Measurements from ENCODE around the gene CNN2.
A peak's percentile ranks its signal among the peaks of the same experiment; 100 is the strongest.

The CNN2 gene

DNA sequence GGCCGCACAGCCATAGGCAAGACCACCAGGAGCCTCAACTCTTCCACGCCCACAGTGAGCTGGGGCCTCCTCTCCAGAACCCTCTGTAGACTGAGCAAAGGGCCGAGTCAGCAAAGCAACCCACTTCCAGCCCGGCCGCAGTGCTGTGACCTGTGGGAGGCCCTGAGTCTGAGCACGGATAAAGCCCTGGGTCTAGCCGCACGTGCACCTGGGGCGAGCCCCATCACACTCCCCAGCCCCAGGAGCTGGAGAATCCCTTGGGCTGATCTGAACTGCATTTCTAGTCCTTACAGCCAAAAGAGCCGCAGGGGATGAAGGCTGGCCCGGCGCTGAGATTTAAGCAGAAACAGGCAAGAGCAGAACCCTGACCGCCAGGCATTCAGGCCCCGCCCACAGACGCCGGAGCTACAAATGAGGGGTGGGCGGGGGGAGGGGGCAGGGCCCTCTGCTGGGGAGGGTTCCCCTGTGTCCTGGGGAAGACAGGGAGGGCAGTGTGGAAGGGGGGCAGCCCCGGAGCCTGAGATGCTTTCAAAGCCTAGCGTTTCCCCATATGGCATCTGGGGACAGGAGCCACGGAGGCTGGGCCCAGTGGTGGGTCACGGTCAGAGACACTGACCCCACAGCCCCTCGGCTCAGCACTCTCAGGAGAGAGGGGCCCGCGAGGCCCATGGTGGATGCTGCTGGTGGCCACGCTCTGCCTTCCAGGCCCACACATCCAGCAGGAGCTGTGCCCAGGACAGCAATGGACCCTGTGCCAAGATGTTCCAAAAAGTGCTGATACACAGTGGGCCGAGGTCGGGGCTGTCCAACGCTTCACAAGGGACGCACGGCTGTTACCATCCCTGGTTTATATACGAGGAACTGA, 10.4 kb upstream of the CNN2 start:
- no peak for DNase-seq
- Histone ChIP-seq H3K9me3 (ENCODE audit: control insufficient read depth, low read length) (no peaks in the 10 kb centered on the region), H3K9ac (ENCODE audit: low read length) (peak overlapping the region; percentile 48), H4K91ac (ENCODE audit: low read length) (peak overlapping the region; percentile 29), H3K36me3 (ENCODE audit: control insufficient read depth in 1 of 2, insufficient read depth in 2 of 2, low read depth in 1 of 2, low read length in 2 of 2) (peaks cover 15 to 71% of the 10 kb centered on the region in 2 experiments), H3K27me3 (ENCODE audit: control insufficient read depth in 1 of 2, insufficient read depth in 1 of 2, low read length in 2 of 2) (no peaks in the 10 kb centered on the region), H3K27ac (ENCODE audit: low read length, poor library complexity, severe bottlenecking) (peak overlapping the region; percentile 9), H3K4me3 (ENCODE audit: insufficient read depth in 1 of 2, low read depth in 1 of 2, low read length in 2 of 2) (peak overlapping the region in 1 of 2 experiments; percentile 8), H2BK5ac (ENCODE audit: low read depth, low read length, poor library complexity, severe bottlenecking) (no peak overlapping the region), H3K4ac (ENCODE audit: low read depth in 1 of 2, low read length in 2 of 2) (no peak overlapping the region), H3K14ac (ENCODE audit: low read length in 2 of 2) (peak overlapping the region in 1 of 2 experiments; percentile 4), H4K8ac (ENCODE audit: low read length) (no peak overlapping the region), H3K23ac (ENCODE audit: low read length in 2 of 2) (peak overlapping the region in 1 of 2 experiments; percentile 23), H3K4me1 (ENCODE audit: control insufficient read depth, insufficient read depth, low read depth, low read length) (peaks cover 53% of the 10 kb centered on the region), H2BK12ac (ENCODE audit: low read length in 2 of 2) (peak overlapping the region in 1 of 2 experiments; percentile 51), H3K79me1 (replicated peaks; ENCODE audit: low read length, poor library complexity, severe bottlenecking) (peaks cover 14% of the 10 kb centered on the region), H3K18ac (ENCODE audit: low read depth in 1 of 2, low read length in 2 of 2) (peak overlapping the region in 1 of 2 experiments; percentile 48), H2BK15ac (ENCODE audit: low read depth, poor library complexity, severe bottlenecking) (no peak overlapping the region), H3K4me2 (ENCODE audit: low read length, poor library complexity, severe bottlenecking) (no peak overlapping the region), H2AK5ac (ENCODE audit: low read length, severe bottlenecking) (no peak overlapping the region), H2BK120ac (ENCODE audit: low read depth, low read length) (no peak overlapping the region), H2AFZ (ENCODE audit: low read depth, low read length) (no peak overlapping the region)
- WGBS = 71% methylated on average over 31 of the region's 31 CpGs

DNA sequence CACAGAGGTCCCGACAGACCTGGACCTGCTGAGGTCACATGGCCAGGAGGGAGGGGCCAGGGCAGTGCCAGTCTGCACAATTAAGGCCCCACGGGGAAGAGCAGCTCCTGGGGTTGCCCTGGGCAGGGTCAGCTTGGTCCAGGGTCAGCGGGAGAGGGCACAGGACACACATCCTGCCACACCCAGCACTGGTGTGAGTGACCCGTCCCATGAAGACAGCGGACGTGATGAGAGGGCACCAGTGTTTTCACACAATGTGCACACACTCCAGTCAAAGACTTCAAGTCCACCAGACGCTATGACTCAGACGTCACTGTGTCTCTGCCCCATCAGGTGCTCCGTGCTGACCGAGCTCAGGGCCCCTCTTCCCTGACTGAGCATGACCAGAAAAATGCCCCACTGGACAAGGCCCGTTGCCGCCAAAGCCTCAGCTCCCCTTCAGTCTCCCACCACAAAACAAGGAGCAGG, 9.7 kb upstream of the CNN2 start:
- H3K27ac ChIP-seq (ENCODE audit: low read length, poor library complexity, severe bottlenecking) = peak overlapping the region; percentile 33
- peak overlapping the region; percentile 66 for H4K8ac ChIP-seq (ENCODE audit: low read length)
- WGBS = 36% methylated on average over 12 of the region's 12 CpGs
- no peak overlapping the region for H2BK5ac ChIP-seq (ENCODE audit: low read depth, low read length, poor library complexity, severe bottlenecking)
- peaks cover 14 to 64% of the 10 kb centered on the region in 2 experiments for H3K36me3 ChIP-seq (ENCODE audit: control insufficient read depth in 1 of 2, insufficient read depth in 2 of 2, low read depth in 1 of 2, low read length in 2 of 2)
- DNase-seq = peak; percentile 87
- no peak overlapping the region for H3K23ac ChIP-seq (ENCODE audit: low read length in 2 of 2)
- peak overlapping the region; percentile 30 for H3K9ac ChIP-seq (ENCODE audit: low read length)
- peak overlapping the region; percentile 36 for H4K91ac ChIP-seq (ENCODE audit: low read length)
- no peaks in the 10 kb centered on the region for H3K9me3 ChIP-seq (ENCODE audit: control insufficient read depth, low read length)
- no peak overlapping the region for H3K4ac ChIP-seq (ENCODE audit: low read depth in 1 of 2, low read length in 2 of 2)
- H2AK5ac ChIP-seq (ENCODE audit: low read length, severe bottlenecking) = no peak overlapping the region
- peak overlapping the region in 1 of 2 experiments; percentile 33 for H3K4me3 ChIP-seq (ENCODE audit: insufficient read depth in 1 of 2, low read depth in 1 of 2, low read length in 2 of 2)
- no peak overlapping the region for H3K4me2 ChIP-seq (ENCODE audit: low read length, poor library complexity, severe bottlenecking)
- no peak overlapping the region for H2BK15ac ChIP-seq (ENCODE audit: low read depth, poor library complexity, severe bottlenecking)
- peak overlapping the region in 1 of 2 experiments; percentile 51 for H2BK12ac ChIP-seq (ENCODE audit: low read length in 2 of 2)
- H2AFZ ChIP-seq (ENCODE audit: low read depth, low read length) = no peak overlapping the region
- H2BK120ac ChIP-seq (ENCODE audit: low read depth, low read length) = no peak overlapping the region
- H3K18ac ChIP-seq (ENCODE audit: low read depth in 1 of 2, low read length in 2 of 2) = peak overlapping the region in 1 of 2 experiments; percentile 42
- H3K79me1 ChIP-seq (replicated peaks; ENCODE audit: low read length, poor library complexity, severe bottlenecking) = peaks cover 14% of the 10 kb centered on the region
- no peak overlapping the region for H3K14ac ChIP-seq (ENCODE audit: low read length in 2 of 2)
- peaks cover 53% of the 10 kb centered on the region for H3K4me1 ChIP-seq (ENCODE audit: control insufficient read depth, insufficient read depth, low read depth, low read length)
- no peaks in the 10 kb centered on the region for H3K27me3 ChIP-seq (ENCODE audit: control insufficient read depth in 1 of 2, insufficient read depth in 1 of 2, low read length in 2 of 2)

DNA sequence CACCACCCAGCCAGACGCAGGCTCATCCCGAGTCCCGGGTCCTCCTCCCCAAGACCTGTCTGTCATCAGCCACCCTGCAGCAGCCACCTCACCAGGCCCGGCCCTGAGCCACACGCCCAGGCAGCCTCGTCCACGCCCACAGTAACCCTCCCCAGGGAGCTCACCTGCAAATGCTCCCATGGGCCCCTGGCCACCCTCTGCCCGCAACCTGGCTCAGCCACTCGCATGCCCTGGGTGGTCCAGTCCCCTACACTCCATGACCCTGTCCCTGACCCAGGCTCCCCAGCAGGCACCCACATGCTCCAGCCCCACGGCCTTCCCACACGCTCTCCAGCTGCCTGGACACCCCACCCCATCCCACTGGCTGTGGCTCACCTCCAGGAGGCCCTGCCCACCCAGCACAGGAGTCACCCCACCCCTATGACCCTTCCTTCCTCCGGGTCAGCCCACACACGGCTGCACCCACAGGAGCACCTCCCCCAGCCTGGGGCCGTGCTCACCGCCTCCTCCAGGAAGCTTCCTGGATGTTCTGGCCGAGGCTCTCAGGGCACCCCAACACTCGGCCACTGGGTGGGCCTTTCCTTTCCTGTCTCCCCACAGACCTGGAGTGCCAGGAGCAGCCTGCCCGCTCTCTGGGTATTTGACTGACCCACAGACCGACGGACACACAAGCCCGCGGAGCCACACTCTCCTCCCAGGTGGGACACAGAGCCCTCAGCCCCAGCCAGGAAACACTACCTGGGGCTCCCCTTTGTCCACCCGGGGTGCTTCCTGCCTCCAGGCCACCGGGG, 9.1 kb upstream of the CNN2 start:
- H3K79me1 ChIP-seq (replicated peaks; ENCODE audit: low read length, poor library complexity, severe bottlenecking) = peaks cover 10% of the 10 kb centered on the region
- peak overlapping the region in 1 of 2 experiments; percentile 42 for H3K18ac ChIP-seq (ENCODE audit: low read depth in 1 of 2, low read length in 2 of 2)
- H3K4ac ChIP-seq (ENCODE audit: low read depth in 1 of 2, low read length in 2 of 2) = no peak overlapping the region
- no peak overlapping the region for H2AFZ ChIP-seq (ENCODE audit: low read depth, low read length)
- peak overlapping the region; percentile 30 for H3K9ac ChIP-seq (ENCODE audit: low read length)
- H2AK5ac ChIP-seq (ENCODE audit: low read length, severe bottlenecking) = peak overlapping the region; percentile 46
- peak overlapping the region in 1 of 2 experiments; percentile 33 for H3K4me3 ChIP-seq (ENCODE audit: insufficient read depth in 1 of 2, low read depth in 1 of 2, low read length in 2 of 2)
- peak overlapping the region in 1 of 2 experiments; percentile 22 for H3K14ac ChIP-seq (ENCODE audit: low read length in 2 of 2)
- H3K4me1 ChIP-seq (ENCODE audit: control insufficient read depth, insufficient read depth, low read depth, low read length) = peaks cover 53% of the 10 kb centered on the region
- H4K8ac ChIP-seq (ENCODE audit: low read length) = peak overlapping the region; percentile 74
- peak overlapping the region in 1 of 2 experiments; percentile 29 for H3K23ac ChIP-seq (ENCODE audit: low read length in 2 of 2)
- H4K91ac ChIP-seq (ENCODE audit: low read length) = peak overlapping the region; percentile 36
- no peak for DNase-seq
- peaks cover 14 to 58% of the 10 kb centered on the region in 2 experiments for H3K36me3 ChIP-seq (ENCODE audit: control insufficient read depth in 1 of 2, insufficient read depth in 2 of 2, low read depth in 1 of 2, low read length in 2 of 2)
- no peaks in the 10 kb centered on the region for H3K9me3 ChIP-seq (ENCODE audit: control insufficient read depth, low read length)
- WGBS = 70% methylated on average over 24 of the region's 24 CpGs
- H2BK12ac ChIP-seq (ENCODE audit: low read length in 2 of 2) = peak overlapping the region; percentile 1 to 48
- no peaks in the 10 kb centered on the region for H3K27me3 ChIP-seq (ENCODE audit: control insufficient read depth in 1 of 2, insufficient read depth in 1 of 2, low read length in 2 of 2)
- no peak overlapping the region for H2BK120ac ChIP-seq (ENCODE audit: low read depth, low read length)
- H2BK15ac ChIP-seq (ENCODE audit: low read depth, poor library complexity, severe bottlenecking) = peak overlapping the region; percentile 48
- H3K27ac ChIP-seq (ENCODE audit: low read length, poor library complexity, severe bottlenecking) = peak overlapping the region; percentile 33
- H2BK5ac ChIP-seq (ENCODE audit: low read depth, low read length, poor library complexity, severe bottlenecking) = no peak overlapping the region
- H3K4me2 ChIP-seq (ENCODE audit: low read length, poor library complexity, severe bottlenecking) = peak overlapping the region; percentile 2

Data from mesenchymal stem cell (in vitro differentiated cells and primary cell).